Islet of Langerhans (tissue), 1 donor: ENCODE data around the gene TMEM184A.

ENCODE experiments used
- FAIRE-seq: peaks from one replicate; lab custom pipeline; 2011; peaks lifted over from hg19 to GRCh38; lab: Jason Lieb, UNC

The TMEM184A gene

DNA sequence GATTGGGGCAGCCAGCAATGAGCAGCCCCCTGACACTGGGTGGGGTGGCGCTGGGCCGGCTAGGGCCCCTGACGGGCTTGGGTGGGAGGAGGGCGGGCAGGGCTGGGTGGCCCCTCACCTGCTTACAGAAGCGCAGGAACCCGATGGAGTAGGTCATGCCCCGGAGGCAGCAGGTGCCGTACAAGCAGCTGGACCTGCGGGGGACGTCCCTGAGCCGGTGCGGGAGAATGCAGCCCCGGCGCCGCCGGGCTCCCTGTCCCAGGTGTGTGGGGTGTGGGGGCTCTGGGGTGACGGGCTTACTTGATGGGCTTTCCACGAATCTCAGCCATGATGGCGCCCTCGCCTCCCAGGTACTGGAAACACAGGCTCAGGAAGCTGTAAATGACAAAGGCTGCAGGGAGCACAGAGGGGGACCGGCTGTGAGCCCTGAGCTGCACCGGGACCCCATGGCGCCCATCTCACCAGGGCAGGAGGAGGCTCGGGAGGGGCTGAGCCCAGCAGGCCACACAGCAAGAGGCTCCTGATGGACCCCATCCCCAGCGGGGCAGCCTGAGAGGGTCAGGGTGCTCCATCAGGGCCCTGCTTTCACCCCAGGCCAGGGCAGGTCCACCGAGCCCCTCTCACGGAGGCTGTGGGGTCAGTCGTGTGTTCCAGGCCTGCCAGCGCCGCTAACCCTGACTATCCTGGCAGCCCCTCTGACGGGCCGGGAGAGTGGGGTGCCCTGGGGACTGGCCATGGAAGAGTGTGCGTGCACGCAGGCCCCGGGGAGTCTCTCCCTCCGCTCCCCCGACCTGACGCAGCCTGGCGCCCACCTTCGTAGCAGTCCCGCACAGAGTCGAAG lies 5.8 kb downstream of the TMEM184A start:
- FAIRE-seq = no peak

DNA sequence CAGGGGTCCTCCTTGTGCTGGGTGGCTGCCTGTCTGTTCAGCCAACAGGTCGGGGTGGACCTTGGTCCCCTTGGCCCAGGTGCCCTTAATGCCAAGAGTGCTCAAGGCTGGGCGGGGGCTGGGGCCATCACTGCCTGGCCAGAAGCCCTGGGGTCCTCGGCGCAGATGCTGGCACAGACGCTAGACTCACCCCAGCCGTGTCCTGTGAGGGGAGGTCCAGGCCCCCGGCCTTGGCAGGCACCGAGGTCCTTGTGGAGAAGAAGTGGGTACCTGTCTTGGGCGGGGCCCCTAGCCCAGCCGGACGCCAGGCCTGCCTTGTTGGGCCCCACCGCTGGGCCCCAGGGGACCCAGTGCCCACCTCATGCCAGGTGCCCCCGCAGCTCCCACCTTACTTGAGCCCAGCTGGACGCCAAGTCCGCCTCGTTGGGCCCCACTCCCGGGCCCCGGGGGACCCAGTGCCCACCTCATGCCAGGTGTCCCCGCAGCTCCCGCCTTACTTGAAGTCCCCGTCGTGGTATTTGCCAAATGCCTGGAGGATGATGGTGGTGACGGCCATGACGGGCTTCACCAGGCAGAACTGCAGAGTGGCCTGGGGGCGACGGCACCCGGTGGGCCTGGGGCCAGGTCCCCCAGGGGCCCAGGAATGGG lies 6.5 kb downstream of the TMEM184A start:
- no peak for FAIRE-seq

DNA sequence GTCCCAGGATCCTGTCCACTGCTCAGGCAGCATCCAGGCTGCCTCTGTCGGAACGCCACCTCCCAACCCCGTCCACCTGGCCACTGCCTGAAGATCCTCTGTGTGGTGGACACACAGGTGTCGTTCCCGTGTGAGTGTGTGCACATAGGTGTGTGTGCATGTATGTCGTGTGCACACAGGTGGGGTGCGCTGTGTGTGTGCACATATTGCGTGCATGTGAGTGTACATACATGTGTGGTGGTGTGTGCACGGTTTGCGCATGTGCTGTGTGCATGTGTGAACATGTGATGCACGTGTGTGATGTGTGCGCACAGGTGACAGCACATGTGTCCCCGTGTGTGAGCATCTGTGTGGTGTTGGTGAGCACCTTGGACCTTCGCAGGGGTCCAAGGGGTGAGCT lies 7.1 kb downstream of the TMEM184A start:
- FAIRE-seq = no peak

DNA sequence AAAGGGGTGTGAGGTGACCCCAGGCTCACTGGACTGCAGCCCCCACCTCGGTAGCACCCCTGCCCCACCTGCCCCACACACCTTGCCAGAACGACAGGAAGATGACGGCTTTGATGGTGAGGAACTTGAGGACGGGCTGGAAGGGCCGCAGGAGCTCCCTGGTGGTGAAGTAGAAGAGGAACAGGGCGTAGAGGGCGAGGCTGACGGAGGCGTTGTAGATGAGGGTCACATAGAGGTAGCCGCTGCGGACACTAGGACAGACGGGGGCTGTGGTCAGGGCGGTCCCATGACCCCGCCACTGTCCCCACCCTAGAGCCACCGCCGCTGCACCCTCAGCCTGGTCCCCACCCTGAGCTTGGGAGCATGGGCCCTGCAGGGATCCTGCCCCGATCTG lies 7.6 kb downstream of the TMEM184A start:
- no peak for FAIRE-seq

DNA sequence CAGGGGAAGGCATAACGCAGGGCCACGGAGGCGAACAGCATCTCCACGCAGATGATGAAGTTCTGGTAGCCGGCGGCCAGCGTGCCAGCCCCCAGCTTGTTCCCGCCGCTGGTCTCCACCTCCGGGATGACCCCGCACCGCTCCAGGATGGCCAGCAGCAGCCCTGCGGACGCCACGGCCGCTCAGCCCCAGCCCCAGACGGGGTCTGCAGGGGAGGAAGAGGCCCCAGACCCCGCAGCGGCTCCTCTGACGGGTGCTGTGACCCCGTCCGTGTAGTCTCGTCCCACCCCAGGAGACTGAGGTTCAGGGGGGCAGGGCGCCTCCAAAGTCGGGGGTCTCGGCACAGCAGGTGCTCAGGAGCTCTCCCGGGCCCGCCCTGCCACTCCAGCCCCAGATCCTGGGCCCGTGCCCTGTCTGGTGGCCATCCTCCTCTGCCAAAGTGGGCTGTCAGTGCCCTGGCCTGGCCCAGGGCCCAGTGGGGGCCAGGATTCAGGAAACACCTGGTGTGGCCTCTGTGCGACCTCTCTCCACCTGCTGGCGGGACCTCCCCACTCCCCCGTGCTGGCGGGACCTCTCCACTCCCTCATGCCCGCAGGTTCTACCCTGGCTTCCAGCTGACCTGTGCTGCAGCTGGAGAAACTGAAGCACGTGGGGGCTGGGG lies 8.1 kb downstream of the TMEM184A start:
- FAIRE-seq = no peak

DNA sequence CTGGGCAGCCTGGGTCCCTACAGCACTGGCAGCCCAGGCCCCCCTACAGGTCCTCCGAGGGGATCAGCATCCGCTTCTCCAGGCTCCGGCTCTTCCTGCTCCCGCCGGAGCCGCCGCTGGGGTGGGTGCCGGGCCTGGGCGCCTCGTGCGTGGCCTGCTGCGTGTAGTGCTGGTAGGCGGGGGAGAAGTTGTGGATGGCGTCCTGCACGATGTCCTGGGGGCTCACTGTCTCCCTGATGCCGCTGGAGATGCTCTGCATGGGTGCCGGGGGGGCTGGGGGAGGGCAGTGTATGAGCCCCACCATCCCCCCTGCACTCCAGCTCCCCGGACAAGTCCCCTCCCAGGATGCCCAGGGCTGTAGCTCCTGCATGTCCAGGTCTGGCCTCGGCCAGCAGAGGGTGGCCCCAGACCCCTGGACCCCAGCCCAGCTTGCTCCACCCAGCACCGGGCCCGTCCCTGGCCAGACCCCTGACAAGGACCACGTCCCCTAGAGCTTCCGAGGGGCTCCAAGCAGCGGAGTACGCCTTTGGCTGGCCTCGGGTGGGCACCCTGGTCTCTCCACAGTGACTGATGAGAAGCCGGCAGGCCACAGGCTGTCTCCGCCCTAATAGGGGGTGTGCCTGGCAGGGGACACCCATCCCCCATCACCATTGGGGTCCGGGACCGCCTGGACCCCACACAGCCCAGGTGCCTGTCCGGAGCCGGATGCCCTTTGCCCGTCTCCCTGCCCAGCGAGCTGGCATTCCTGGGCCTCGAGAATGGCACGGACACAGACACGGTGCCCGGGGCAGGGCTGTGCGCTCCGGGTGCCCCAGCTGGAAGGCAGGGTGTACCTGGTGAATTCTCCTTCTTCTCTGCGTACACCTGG lies 8.9 kb downstream of the TMEM184A start:
- no peak for FAIRE-seq

DNA sequence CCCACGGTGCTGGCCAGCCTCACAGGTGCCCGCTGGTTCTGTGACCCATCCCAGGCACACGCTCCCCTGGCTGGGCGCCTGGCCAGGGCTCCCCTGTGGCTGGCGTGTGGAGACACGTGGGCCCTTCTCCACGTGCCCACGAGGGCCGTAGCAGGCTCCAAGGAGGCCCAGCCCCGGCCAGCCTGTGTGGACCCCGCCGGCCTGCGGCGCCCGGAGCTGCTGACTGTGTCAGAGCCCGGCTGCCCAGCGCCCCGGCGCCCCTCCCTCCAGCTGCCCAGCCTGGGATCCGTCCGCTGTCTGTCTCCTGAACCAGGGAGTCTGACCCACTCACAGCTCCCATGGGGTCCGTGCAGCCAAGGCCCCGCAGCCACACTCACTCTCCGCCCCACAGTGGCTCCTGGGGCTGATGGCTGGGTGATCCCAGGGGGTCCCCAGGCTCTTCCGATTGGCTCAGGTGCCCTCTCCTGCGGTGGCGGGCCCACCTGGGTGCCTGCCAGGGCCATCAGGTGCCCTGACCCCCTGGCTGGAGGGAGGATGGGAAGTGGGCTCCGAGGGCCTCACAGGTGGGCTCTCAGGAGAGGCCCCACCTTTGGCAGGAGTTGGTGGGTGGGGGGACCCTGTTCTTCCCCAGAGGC lies 9.6 kb downstream of the TMEM184A start:
- no peak for FAIRE-seq

DNA sequence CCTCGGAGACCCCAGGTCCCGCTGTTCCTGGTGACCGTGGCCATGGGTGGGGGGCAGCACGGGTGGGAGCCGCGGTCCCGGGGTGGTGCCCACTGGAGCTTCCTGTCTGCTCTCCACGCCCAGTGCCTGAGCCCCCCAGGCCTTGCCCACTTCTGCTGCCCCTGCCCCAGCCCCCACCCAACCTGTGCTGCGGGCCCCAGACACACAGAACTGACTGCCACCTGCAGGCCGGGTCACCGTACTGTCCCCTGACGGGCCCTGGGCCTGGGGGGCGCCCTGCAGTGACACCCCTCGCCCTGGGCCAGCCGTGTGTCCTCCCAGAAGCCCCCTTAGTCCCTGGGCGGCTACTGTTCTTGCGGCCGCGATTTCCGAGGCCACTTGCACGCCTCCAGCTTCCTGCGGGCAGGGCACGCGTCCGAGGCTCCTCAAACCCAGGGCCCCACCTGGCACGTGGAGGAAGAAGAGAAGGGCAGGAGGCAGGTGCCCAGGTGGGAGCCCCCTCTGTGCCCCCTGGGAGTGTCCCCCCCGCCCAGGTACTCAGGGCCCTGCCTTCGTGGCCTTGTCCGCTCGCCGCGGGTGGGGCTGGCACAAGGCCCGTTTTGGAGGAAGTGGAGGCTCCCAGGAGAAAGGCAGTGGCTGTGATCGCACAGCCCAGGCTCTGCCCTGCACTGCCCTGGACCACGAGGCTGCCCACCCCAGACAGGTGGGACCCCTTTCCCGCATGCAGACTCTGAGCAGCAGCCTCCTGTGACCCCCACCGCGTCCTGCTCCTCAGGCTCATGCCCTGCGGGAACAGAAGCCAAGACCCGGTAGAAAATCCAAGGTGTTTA lies 10.4 kb downstream of the TMEM184A start:
- FAIRE-seq = no peak

DNA sequence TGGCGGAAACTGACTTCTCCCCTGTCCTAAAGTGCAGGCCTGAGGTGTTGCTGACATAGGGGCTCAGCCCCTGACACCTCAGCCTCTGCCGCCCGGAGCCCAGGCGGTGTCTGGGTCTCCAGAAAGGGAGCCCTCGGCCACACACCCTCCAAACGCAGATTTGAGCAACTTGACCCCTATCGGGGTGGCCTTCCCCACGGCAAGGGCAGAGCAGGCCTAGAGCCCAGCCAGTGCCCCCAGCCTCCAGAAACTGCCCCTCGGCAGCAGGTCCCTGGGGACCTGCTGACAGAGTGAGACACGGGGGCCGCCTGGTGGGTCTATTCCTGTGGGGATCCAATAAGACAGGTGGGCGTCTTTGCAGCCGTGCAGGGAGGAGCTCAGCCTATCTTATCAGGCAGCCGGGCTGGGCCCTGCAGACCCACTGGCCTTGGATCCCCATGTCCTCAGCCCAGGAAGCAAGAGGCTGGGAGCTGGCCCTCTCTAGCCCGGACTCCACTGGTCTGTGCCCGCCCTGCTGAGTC lies 11.0 kb downstream of the TMEM184A start:
- no peak for FAIRE-seq

DNA sequence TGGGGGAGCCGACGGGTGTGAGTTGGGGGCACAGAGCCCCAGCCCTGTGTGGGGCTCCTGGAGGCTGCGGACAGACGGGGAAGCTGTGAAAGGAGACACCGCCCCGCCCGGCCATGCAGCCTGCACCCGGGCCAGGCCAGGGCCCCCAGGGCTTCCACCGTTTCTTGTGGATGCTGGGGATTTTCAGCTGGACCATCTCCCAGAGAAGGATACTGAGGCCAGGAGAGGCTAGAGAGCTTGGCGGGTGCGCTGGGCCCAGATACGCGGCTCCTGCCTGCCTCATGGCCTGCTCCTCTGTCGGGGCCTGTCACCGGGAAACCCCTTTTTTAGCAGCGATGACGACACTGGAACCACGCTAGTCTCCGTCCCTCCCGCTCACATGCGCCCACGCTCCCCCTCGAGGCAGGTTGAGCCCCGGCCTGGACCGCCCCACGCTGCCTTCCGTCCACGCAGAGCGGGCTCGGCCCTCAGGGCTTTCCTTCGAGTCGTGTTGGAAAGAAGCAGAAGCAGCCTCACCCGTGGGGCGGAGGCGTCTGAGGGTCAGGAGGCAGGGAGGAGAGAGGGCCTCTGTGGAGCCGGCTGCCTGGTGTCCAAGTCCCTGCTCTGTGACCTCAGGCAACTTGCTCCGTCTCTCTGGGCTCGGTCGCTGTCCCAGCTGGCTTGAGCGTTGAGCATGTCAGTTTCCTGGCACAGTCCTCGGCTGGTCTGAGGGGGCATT lies 11.7 kb downstream of the TMEM184A start:
- no peak for FAIRE-seq

DNA sequence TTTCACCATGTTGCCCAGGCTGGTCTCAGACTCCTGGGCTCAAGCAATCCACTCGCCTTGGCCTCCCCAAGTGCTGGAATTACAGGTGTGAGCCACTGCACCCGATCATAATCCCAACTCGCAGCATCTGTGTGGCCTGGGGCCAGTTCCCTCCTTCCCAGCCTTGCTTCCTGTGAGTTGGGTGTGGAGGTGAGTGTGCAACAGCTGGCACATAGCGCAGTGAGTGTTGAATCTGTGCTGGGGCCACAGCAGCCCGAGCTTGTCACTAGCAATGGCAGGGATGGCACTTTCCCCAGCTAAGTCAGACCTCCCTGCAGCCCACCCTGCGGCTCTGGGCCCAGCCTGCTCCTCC lies 12.2 kb downstream of the TMEM184A start:
- no peak for FAIRE-seq

DNA sequence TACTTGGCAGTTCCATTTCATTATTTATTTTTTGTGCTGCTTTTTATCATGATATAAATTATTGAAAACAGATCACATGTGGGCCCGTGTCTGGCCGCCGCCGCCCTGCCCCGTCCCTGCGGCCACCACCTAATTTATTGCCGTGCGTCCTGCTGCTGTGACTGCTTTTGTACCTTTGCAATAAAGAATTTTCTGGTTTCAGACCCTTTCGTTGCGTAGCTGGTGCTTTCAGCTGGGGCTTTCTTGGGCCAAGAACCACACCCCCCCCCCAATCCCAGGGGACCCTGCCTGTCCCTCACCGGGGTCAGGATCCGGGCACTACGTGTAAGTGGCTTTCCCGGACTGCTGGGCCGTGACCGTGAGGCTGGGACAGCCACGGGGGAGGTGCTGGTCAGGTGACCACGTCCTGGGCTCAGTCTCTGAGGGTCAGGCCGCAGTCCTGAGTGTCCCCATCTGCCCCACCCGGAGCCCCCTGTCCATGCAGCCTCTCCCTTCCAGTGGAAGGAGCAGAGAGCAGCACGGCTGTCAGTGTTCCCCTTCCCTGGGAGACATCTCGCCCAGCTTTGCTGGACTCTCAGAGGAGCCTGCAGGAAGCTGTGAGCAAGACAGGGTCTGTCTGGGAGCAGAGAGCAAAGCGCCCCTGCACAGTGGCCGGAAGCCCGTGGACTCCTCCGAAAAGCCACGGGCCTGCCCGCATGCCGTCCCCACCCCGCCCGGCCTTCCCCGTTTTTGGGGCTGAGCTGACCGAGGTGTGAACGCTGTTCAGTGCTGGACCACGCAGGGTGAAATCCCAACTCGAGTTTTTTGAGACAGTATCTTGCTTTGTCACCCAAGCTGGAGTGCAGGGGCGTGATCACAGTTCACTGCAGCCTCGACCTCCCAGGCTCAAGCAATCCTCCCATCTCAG lies 12.9 kb downstream of the TMEM184A start:
- no peak for FAIRE-seq

DNA sequence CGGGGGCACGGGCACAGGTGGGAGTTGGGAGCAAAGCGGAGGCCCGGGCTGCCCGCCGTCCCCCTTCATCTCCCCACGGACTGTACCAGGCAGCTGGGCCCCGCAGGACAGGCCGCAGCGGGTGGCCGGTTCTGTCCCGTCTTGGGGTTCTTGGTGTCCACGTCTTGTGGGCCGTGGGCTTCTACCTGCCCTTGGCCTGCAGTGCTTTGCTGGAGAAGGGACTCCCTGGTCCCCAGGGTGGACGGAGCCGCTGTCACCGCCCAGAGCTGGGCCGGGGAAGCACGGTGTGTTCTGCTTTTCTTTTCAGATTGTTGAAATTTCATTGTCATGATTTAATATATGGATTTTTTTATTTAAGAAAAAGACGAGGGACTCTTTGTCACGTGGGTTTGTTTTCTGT lies 13.7 kb downstream of the TMEM184A start:
- no peak for FAIRE-seq

DNA sequence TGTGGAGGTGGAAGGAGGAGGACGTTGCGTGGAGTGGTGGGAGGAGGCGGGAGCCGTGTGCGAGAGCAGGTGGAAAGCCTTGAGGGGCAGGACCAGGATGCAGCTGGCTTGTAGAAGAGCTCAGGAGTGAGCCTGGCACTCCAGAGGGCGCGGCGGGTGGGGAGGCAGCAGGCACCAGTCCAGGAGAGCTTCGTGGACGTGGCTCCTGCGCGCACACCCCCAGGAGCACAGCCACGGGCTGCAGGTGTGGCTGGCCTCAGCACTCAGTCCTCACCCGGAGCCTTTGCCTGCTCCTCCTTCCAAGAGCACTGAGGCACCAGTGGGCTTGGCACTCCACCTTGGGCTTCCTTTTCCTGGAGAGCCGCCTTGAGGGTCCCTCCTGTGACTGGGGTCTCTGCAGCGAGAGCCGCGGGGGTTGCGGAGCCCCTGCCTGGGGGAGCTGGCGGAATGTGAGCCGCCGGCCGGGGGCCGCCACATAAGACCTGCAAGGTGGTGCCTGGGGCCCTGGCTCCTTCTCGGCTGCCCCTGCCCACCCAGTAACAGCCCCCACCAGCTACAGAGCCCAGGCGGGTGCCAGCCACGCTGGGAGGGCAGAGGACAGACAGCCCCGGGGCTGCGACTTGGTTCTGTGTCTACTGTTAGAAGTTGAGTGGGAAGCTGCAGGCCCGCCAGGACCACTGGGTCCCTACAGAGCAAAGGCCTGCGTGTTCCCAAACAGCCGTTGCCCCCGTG lies 14.4 kb downstream of the TMEM184A start:
- FAIRE-seq = no peak

DNA sequence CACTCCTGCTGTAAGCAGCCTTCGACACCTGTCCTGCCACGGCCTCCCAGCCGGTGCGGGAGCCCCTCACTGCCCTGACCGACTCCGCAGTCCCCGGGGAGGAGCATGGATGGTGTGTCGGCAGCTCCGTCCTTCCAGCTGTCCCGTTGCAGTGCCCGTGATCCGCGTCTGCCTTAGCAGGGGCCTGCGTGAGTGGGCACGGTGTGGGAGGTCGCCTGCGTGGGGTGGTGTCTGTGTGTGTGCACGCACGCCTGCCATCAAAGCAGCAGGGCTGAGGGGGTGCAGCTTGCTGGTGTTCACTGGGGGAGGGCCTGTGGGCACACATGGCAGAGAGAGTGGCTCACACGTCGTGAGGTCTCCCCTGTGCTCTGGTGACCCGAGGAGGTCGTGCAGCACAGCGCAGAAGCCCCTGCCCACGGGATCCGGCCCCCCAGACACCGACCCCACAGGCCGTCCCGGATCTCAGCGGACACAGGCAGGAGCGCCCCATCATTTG lies 15.2 kb downstream of the TMEM184A start:
- FAIRE-seq = no peak

DNA sequence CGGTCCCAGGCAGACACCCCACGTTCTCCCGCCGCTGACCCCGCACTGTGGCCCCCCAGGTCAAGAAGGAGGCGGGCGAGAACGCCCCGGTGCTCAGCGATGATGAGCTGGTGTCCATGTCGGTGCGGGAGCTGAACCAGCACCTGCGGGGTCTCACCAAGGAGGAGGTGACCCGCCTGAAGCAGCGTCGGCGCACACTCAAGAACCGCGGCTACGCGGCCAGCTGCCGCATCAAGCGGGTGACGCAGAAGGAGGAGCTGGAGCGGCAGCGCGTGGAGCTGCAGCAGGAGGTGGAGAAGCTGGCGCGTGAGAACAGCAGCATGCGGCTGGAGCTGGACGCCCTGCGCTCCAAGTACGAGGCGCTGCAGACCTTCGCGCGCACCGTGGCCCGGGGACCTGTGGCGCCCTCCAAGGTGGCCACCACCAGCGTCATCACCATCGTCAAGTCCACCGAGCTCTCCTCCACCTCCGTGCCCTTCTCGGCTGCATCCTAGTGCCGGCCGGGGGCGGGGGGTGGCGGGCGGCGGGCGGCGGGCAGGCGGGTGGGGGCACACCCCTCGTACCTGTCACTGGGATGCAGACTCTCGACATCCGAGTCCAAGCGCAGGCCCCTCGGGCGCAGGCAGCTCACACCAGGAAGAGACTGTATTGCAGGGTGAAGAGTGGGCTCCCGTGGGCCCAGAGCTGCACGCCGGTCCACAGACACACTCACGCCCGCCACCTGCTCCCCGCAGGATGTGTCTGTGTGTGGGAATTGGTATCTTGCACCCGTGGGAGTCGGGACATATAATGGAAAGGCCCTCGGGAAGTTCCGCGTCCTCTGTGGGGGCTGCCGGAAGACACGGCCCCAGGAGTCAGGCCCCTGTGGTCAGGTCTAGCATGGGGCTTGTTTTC lies 15.9 kb downstream of the TMEM184A start:
- FAIRE-seq = no peak
